HepG2 (cell line): ENCODE measurements around the gene AFF4. TPM values are rescaled to one million over a fixed set of nuclear protein-coding genes. Genes with fewer than 3 reads are reported as not detected.

Source experiments
- AKAP8 ChIP-seq: sonication (generic); formaldehyde crosslinking; IDR thresholded peaks from 2 replicates; pipeline ENCODE4 v1.5.1; 2020; ENCODE audit warnings: mild to moderate bottlenecking, missing genetic modification reagents
- DRAP1 ChIP-seq: IDR thresholded peaks from 2 replicates; pipeline ENCODE4 v1.6.1; 2016; ENCODE audit warnings: missing genetic modification reagents, missing compliant biosample characterization
- FLYWCH1 ChIP-seq: sonication (generic); formaldehyde crosslinking; IDR thresholded peaks from 2 replicates; pipeline ENCODE4 v1.8.1; 2023; ENCODE audit warnings: mild to moderate bottlenecking, missing genetic modification reagents
- FOXA1 ChIP-seq, 2 experiments: fragments of 450-650 bp in 1 of 2; sonication (generic) in 1 of 2; formaldehyde crosslinking in 1 of 2; IDR thresholded peaks; 2 replicates each; pipeline versions ENCODE4 v1.4.0 to v1.6.1; 2016 to 2020; ENCODE audit warnings: missing genetic modification reagents in 1 of 2
- GRHL1 ChIP-seq: sonication (generic); formaldehyde crosslinking; conservative IDR thresholded peaks from 2 replicates; pipeline ENCODE4 v1.8.0; 2022; ENCODE audit warnings: missing genetic modification reagents
- GTF3A ChIP-seq: sonication (generic); formaldehyde crosslinking; conservative IDR thresholded peaks from 2 replicates; pipeline ENCODE4 v1.4.0; 2020; ENCODE audit warnings: mild to moderate bottlenecking, missing genetic modification reagents
- HBP1 ChIP-seq: IDR thresholded peaks from 2 replicates; pipeline ENCODE4 v1.6.1; 2016; ENCODE audit warnings: low read depth, control low read depth
- HOXA3 ChIP-seq: sonication (generic); formaldehyde crosslinking; IDR thresholded peaks from 2 replicates; pipeline ENCODE4 v1.5.0; 2020; ENCODE audit warnings: missing genetic modification reagents
- JUNB ChIP-seq: sonication (generic); formaldehyde crosslinking; IDR thresholded peaks from 2 replicates; pipeline ENCODE4 v1.8.0; 2022; ENCODE audit warnings: missing genetic modification reagents, mild to moderate bottlenecking, borderline replicate concordance
- KLF13 ChIP-seq: sonication (generic); formaldehyde crosslinking; IDR thresholded peaks from 2 replicates; pipeline ENCODE4 v1.4.0; 2020; ENCODE audit warnings: mild to moderate bottlenecking, missing genetic modification reagents
- LRRFIP1 ChIP-seq: sonication (generic); formaldehyde crosslinking; conservative IDR thresholded peaks from 2 replicates; pipeline ENCODE4 v1.4.0; 2020; ENCODE audit warnings: missing genetic modification reagents
- NFIC ChIP-seq: IDR thresholded peaks from 2 replicates; pipeline ENCODE4 v1.6.1; 2012; ENCODE audit warnings: mild to moderate bottlenecking, low read length, inconsistent platforms
- NFKB2 ChIP-seq: sonication (generic); formaldehyde crosslinking; IDR thresholded peaks from 2 replicates; pipeline ENCODE4 v1.4.0; 2020; ENCODE audit warnings: missing genetic modification reagents, borderline replicate concordance
- NRL ChIP-seq: sonication (generic); formaldehyde crosslinking; IDR thresholded peaks from 2 replicates; pipeline ENCODE4 v1.5.0; 2020; ENCODE audit warnings: missing genetic modification reagents, mild to moderate bottlenecking, moderate library complexity, borderline replicate concordance
- PRMT3 ChIP-seq: sonication (generic); formaldehyde crosslinking; IDR thresholded peaks from 2 replicates; pipeline ENCODE4 v1.8.1; 2022; ENCODE audit warnings: low read depth, mild to moderate bottlenecking, moderate library complexity, missing genetic modification reagents, borderline replicate concordance
- TOE1 ChIP-seq: sonication (generic); formaldehyde crosslinking; IDR thresholded peaks from 2 replicates; pipeline ENCODE4 v1.4.0; 2020; ENCODE audit warnings: mild to moderate bottlenecking, missing genetic modification reagents
- ZBTB7A ChIP-seq: sonication (generic); formaldehyde crosslinking; IDR thresholded peaks from 2 replicates; pipeline ENCODE4 v1.8.0; 2022; ENCODE audit warnings: mild to moderate bottlenecking, missing genetic modification reagents
- ZMAT3 ChIP-seq: sonication (generic); formaldehyde crosslinking; conservative IDR thresholded peaks from 2 replicates; pipeline ENCODE4 v1.7.0; 2021; ENCODE audit warnings: missing genetic modification reagents
- ZNF326 ChIP-seq: sonication (generic); formaldehyde crosslinking; IDR thresholded peaks from 2 replicates; pipeline ENCODE4 v1.4.0; 2020; ENCODE audit warnings: missing genetic modification reagents, borderline replicate concordance
- ZNF7 ChIP-seq: IDR thresholded peaks from 2 replicates; pipeline ENCODE4 v1.6.1; 2016; ENCODE audit warnings: missing biosample characterization, missing genetic modification reagents
- ZNF747 ChIP-seq: sonication (generic); formaldehyde crosslinking; IDR thresholded peaks from 2 replicates; pipeline ENCODE4 v1.8.1; 2023; ENCODE audit warnings: missing genetic modification reagents, mild to moderate bottlenecking, borderline replicate concordance
- ZNF780A ChIP-seq: sonication (generic); formaldehyde crosslinking; IDR thresholded peaks from 2 replicates; pipeline ENCODE4 v1.8.0; 2022; ENCODE audit warnings: mild to moderate bottlenecking, missing genetic modification reagents, moderate library complexity
- polyA plus RNA-seq, 8 experiments: library from polyadenylated mRNA; depleted of rRNA in 3 of 8; stranded (reverse) in 7 of 8; unstranded in 1 of 8; fragments of >200 nt; fragmentation: Illumina TruSeq in 4 of 8; extraction: Trizol in 4 of 8; gene quantifications; 2 replicates each; pipeline versions ENCODE4 v1.2.1 to v1.2.3, GENCODE V29; 2011 to 2016; ENCODE audit warnings: low read depth in 4 of 8, missing spikeins in 1 of 8, mixed read lengths in 1 of 8; ENCODE audit not compliant: insufficient read depth in 1 of 8
- total RNA-seq, 5 experiments: library from RNA; depleted of rRNA; stranded (reverse); fragments of >200 nt; fragmentation: Illumina TruSeq; extraction: Trizol; gene quantifications; 2 replicates each; pipeline ENCODE4 v1.2.3, GENCODE V29; 2016; ENCODE audit warnings: low read depth in 1 of 5

The AFF4 gene
- total and polyA plus RNA-seq, 2 of the 13 experiments (the other 11 are each of a cell fraction or from before 2014, with no cell fraction given) = 22.1 to 25.5 TPM

- TF ChIP-seq DRAP1 (CRISPR knock-in tag) (peak; percentile 90), AKAP8 (CRISPR knock-in tag) (peak; percentile 60), NFIC (no peak), HOXA3 (CRISPR knock-in tag) (peak; percentile 90), ZNF7 (no peak), KLF13 (CRISPR knock-in tag) (0 out of 2 replicates have a peak, but pooled peaks have one; percentile 58), ZNF326 (no peak), TOE1 (CRISPR knock-in tag) (no peak), FOXA1 (IDR thresholded peaks at IDR 0.05) (no peak), FOXA1 (CRISPR knock-in tag; IDR thresholded peaks at IDR 0.05) (peak; percentile 4; the same call in 1 of the 2 replicates), FLYWCH1 (CRISPR knock-in tag) (no peak), ZBTB7A (CRISPR knock-in tag) (peak; percentile 82), JUNB (CRISPR knock-in tag) (no peak), GTF3A (CRISPR knock-in tag) (0 out of 2 replicates have a peak, but pooled peaks have one; percentile 69), NFKB2 (CRISPR knock-in tag) (peak; percentile 77; the same call in 1 of the 2 replicates), PRMT3 (CRISPR knock-in tag) (peak; percentile 94), ZMAT3 (CRISPR knock-in tag) (peak; percentile 91), HBP1 (CRISPR knock-in tag) (no peak; the same call in 1 of the 2 replicates), LRRFIP1 (0 out of 2 replicates have a peak, but pooled peaks have one; percentile 32), ZNF747 (peak; percentile 95), NRL (peak; percentile 93), ZNF780A (CRISPR knock-in tag) (no peak), GRHL1 (CRISPR knock-in tag) (no peak)
Measured at GRCh38 chr5:132963171-132964104, at the start of gene AFF4 (continued).
